DMS53 treated with DMSO at 0.1 percent for 48 hours (cell line): ENCODE data around the gene GFPT1.
"Not testable (repeated sequence)": the region's sequence is repeated elsewhere in the genome, so short reads cannot be mapped to it uniquely, and the experiment has no call there.

Source experiments
- DNase-seq: peaks from one replicate; lab custom pipeline; 2025; ENCODE audit not compliant: unreplicated experiment; lab: John Stamatoyannopoulos, UW

Gene GFPT1

GRCh38 chr2:69384618-69385081 lies 2.4 kb downstream of the GFPT1 start:
- no peak for DNase-seq

GRCh38 chr2:69383176-69383812 lies 3.7 kb downstream of the GFPT1 start:
- no peak for DNase-seq

- DNase-seq, result no peak
These were observed 4.5 kb downstream of the GFPT1 start for GRCh38 chr2:69382547-69382946.

- DNase-seq, result no peak
These were observed 5.7 kb downstream of the GFPT1 start for GRCh38 chr2:69381337-69381737.

- no peak for DNase-seq
These were observed 6.7 kb downstream of the GFPT1 start for GRCh38 chr2:69380072-69380917.

GRCh38 chr2:69376403-69376802 lies 10.6 kb downstream of the GFPT1 start:
- DNase-seq, result no peak

- peak; percentile 15 for DNase-seq
These were observed 11.3 kb downstream of the GFPT1 start for GRCh38 chr2:69375494-69376353.

- DNase-seq, result no peak
These were observed 14.3 kb downstream of the GFPT1 start for GRCh38 chr2:69372767-69373166.

GRCh38 chr2:69369802-69370201 lies 17.2 kb downstream of the GFPT1 start:
- no peak for DNase-seq

- no peak for DNase-seq
These were observed 18.4 kb downstream of the GFPT1 start for GRCh38 chr2:69368588-69368987.

GRCh38 chr2:69359371-69359770 lies 27.7 kb downstream of the GFPT1 start:
- no peak for DNase-seq

- DNase-seq, result no peak
These were observed 28.1 kb downstream of the GFPT1 start for GRCh38 chr2:69358914-69359313.

GRCh38 chr2:69356471-69356870 lies 30.6 kb downstream of the GFPT1 start:
- no peak for DNase-seq

GRCh38 chr2:69354976-69355375 lies 32.1 kb downstream of the GFPT1 start:
- DNase-seq, result not testable (repeated sequence)

GRCh38 chr2:69353360-69353759 lies 33.7 kb downstream of the GFPT1 start:
- no peak for DNase-seq

GRCh38 chr2:69348781-69349180 lies 38.2 kb downstream of the GFPT1 start:
- no peak for DNase-seq

- DNase-seq, result no peak
These were observed 41.6 kb downstream of the GFPT1 start for GRCh38 chr2:69345434-69345833.

- no peak for DNase-seq
These were observed 42.7 kb downstream of the GFPT1 start for GRCh38 chr2:69344305-69344704.

- DNase-seq, result no peak
These were observed 46.8 kb downstream of the GFPT1 start for GRCh38 chr2:69340101-69340775.

- no peak for DNase-seq
These were observed 51.7 kb downstream of the GFPT1 start for GRCh38 chr2:69335311-69335710.

GRCh38 chr2:69333352-69333751 lies 53.7 kb downstream of the GFPT1 start:
- no peak for DNase-seq
